IMR-90 (cell line): Measurements from ENCODE around the gene JAKMIP1. TPM values are rescaled to one million over a fixed set of nuclear protein-coding genes. Genes with fewer than 3 reads are reported as not detected.

ENCODE experiments used
- ATAC-seq: fragments of 200-7000 bp; cut with Tn5 transposase; 2 replicates; pipeline ENCODE4 v1.9.1; 2020; ENCODE audit warnings: low read depth, mild to moderate bottlenecking, moderate library complexity
- BruUV-seq: library from RNA; stranded (reverse); fragments of 400-500 nt; replicated peaks from 2 replicates; lab custom pipeline; 2021; lab: Mats Ljungman, UMichigan
- CTCF ChIA-PET: fragments of 300-600 bp; formaldehyde crosslinking; extraction: SDS; loops from one replicate; lab custom pipeline; 2021; ENCODE audit warnings: antibody characterized with exemption; lab: Yijun Ruan, JAX
- POLR2A ChIA-PET: fragments of 300-600 bp; sonication (Branson Sonifier 250); formaldehyde crosslinking; loops from one replicate; lab custom pipeline; 2022; ENCODE audit warnings: antibody characterized with exemption; ENCODE audit not compliant: unreplicated experiment; lab: Charles Lee
- DNase-seq: peaks from one replicate; pipeline ENCODE4 v3.0.0; 2013
- H2AFZ ChIP-seq: replicated peaks from 2 replicates; pipeline ENCODE3; 2013; ENCODE audit warnings: low read length, mild to moderate bottlenecking; ENCODE audit not compliant: poor library complexity
- H2AK5ac ChIP-seq: 2 replicates; pipeline ENCODE4 v1.6.1; 2013; ENCODE audit warnings: low read depth, low read length, inconsistent platforms
- H2AK9ac ChIP-seq: replicated peaks from 2 replicates; pipeline ENCODE3; 2013; ENCODE audit warnings: mild to moderate bottlenecking, low read depth, low read length, moderate library complexity; ENCODE audit not compliant: poor library complexity
- H2BK120ac ChIP-seq: 2 replicates; pipeline ENCODE4 v1.6.1; 2013; ENCODE audit warnings: low read depth, low read length, inconsistent platforms
- H2BK15ac ChIP-seq: 3 replicates; pipeline ENCODE4 v1.6.1; 2013; ENCODE audit warnings: low read depth, low read length, inconsistent platforms
- H2BK20ac ChIP-seq: 2 replicates; pipeline ENCODE4 v1.6.1; 2013; ENCODE audit warnings: low read depth, mild to moderate bottlenecking, inconsistent platforms, low read length, moderate library complexity
- H2BK5ac ChIP-seq: 2 replicates; pipeline ENCODE4 v1.6.1; 2013; ENCODE audit warnings: mild to moderate bottlenecking, low read depth, low read length, inconsistent platforms; ENCODE audit not compliant: poor library complexity, severe bottlenecking
- H3K14ac ChIP-seq: replicated peaks from 2 replicates; pipeline ENCODE4 v1.6.1; 2013; ENCODE audit warnings: low read depth, low read length, inconsistent platforms
- H3K18ac ChIP-seq: 2 replicates; pipeline ENCODE4 v1.6.1; 2013; ENCODE audit warnings: low read depth, low read length, control low read depth
- H3K23ac ChIP-seq: 2 replicates; pipeline ENCODE4 v1.6.1; 2013; ENCODE audit warnings: low read depth, low read length, inconsistent platforms
- H3K27ac ChIP-seq: 2 replicates; pipeline ENCODE4 v1.5.1; 2013; ENCODE audit warnings: mild to moderate bottlenecking, control low read depth, low read length; ENCODE audit not compliant: insufficient read depth
- H3K27me3 ChIP-seq: 2 replicates; pipeline ENCODE4 v1.6.1; 2013; ENCODE audit warnings: low read length; ENCODE audit not compliant: control insufficient read depth, insufficient read depth
- H3K36me3 ChIP-seq: 2 replicates; pipeline ENCODE4 v1.6.1; 2013; ENCODE audit warnings: low read length, mixed read lengths; ENCODE audit not compliant: control insufficient read depth, insufficient read depth
- H3K4ac ChIP-seq: 2 replicates; pipeline ENCODE4 v1.6.1; 2013; ENCODE audit warnings: low read depth, low read length, inconsistent platforms
- H3K4me1 ChIP-seq: 2 replicates; pipeline ENCODE4 v1.6.1; 2013; ENCODE audit warnings: low read length, mixed read lengths; ENCODE audit not compliant: control insufficient read depth, insufficient read depth
- H3K4me2 ChIP-seq: 2 replicates; pipeline ENCODE4 v1.6.1; 2013; ENCODE audit warnings: low read depth, mild to moderate bottlenecking, control low read depth, low read length, moderate library complexity
- H3K4me3 ChIP-seq: 2 replicates; pipeline ENCODE4 v1.5.1; 2013; ENCODE audit warnings: low read depth, mild to moderate bottlenecking, control low read depth, low read length, moderate library complexity; ENCODE audit not compliant: insufficient read depth
- H3K56ac ChIP-seq: 2 replicates; pipeline ENCODE4 v1.6.1; 2013; ENCODE audit warnings: low read length, inconsistent platforms; ENCODE audit not compliant: insufficient read depth; ENCODE audit errors: extremely low read depth
- H3K79me1 ChIP-seq, 2 experiments: 2 replicates each; pipeline ENCODE4 v1.6.1; 2013; ENCODE audit warnings: low read length in 2 of 2, inconsistent platforms in 1 of 2, low read depth in 1 of 2
- H3K9ac ChIP-seq: 2 replicates; pipeline ENCODE4 v1.6.1; 2013; ENCODE audit warnings: low read depth, low read length, control low read depth
- H3K9me1 ChIP-seq: 2 replicates; pipeline ENCODE4 v1.6.1; 2013; ENCODE audit warnings: low read length, inconsistent platforms; ENCODE audit not compliant: insufficient read depth
- H3K9me3 ChIP-seq: 2 replicates; pipeline ENCODE4 v1.6.1; 2013; ENCODE audit warnings: low read length; ENCODE audit not compliant: control insufficient read depth, insufficient read depth
- H4K20me1 ChIP-seq: 2 replicates; pipeline ENCODE4 v1.6.1; 2013; ENCODE audit warnings: low read length, inconsistent platforms; ENCODE audit not compliant: insufficient read depth
- H4K5ac ChIP-seq: 2 replicates; pipeline ENCODE4 v1.6.1; 2013; ENCODE audit warnings: mild to moderate bottlenecking, low read depth, low read length, control low read depth
- H4K8ac ChIP-seq, 2 experiments: 2 replicates each; pipeline ENCODE4 v1.6.1; 2013; ENCODE audit warnings: low read depth in 2 of 2, low read length in 2 of 2, control low read depth in 1 of 2, inconsistent platforms in 1 of 2
- H4K91ac ChIP-seq: 2 replicates; pipeline ENCODE4 v1.6.1; 2013; ENCODE audit warnings: low read depth, low read length, inconsistent platforms; ENCODE audit not compliant: insufficient read depth
- BHLHE40 ChIP-seq: fragments of 150-350 bp; IDR thresholded peaks from 2 replicates; pipeline ENCODE4 v1.6.1; 2016; ENCODE audit warnings: mild to moderate bottlenecking, low read depth, low read length
- CTCF ChIP-seq: conservative IDR thresholded peaks from 2 replicates; pipeline ENCODE4 v1.5.1; 2012; ENCODE audit warnings: mild to moderate bottlenecking, low read depth, low read length, improper control_type of control experiment
- MAFK ChIP-seq: IDR thresholded peaks from 2 replicates; pipeline ENCODE4 v1.6.1; 2012; ENCODE audit warnings: low read depth, low read length, improper control_type of control experiment
- MXI1 ChIP-seq: IDR thresholded peaks from 2 replicates; pipeline ENCODE4 v1.6.1; 2012; ENCODE audit warnings: low read depth, mild to moderate bottlenecking, low read length, moderate library complexity, borderline replicate concordance
- NFE2L2 ChIP-seq: fragments of 150-350 bp; IDR thresholded peaks from 2 replicates; pipeline ENCODE4 v1.6.1; 2016; ENCODE audit warnings: low read depth, mild to moderate bottlenecking, low read length
- RCOR1 ChIP-seq: IDR thresholded peaks from 2 replicates; pipeline ENCODE4 v1.6.1; 2012; ENCODE audit warnings: mild to moderate bottlenecking, low read length, improper control_type of control experiment; ENCODE audit not compliant: insufficient replicate concordance
- WGBS, 2 experiments: methylation state at CpG; one replicate each; pipeline versions ENCODE4 v1.1.5 to v1.1.7; 2013; ENCODE audit warnings: missing lambda C conversion rate in 2 of 2; ENCODE audit not compliant: insufficient read length in 1 of 2; ENCODE audit errors: extremely low coverage in 2 of 2; 5-methylcytosine and 5-hydroxymethylcytosine counted together
- dilution Hi-C: fragments of 300-500 bp; cut with HindIII; formaldehyde crosslinking; loops from one replicate; pipeline ENCODE4 v1.14.3; 2018; ENCODE audit warnings: low sequenced_read_pairs; ENCODE audit not compliant: unreplicated experiment
- in situ Hi-C: fragments of 300-500 bp; cut with MboI; formaldehyde crosslinking; loops from 3 replicates; pipeline ENCODE4 v1.14.3; 2019; ENCODE audit warnings: low sequenced_read_pairs, inconsistent platforms, mixed read lengths
- intact Hi-C: fragments of 100-400 bp; cut with micrococcal nuclease; formaldehyde crosslinking; loops from 2 replicates; pipeline ENCODE4 v1.10.0; 2022
- polyA plus RNA-seq, 3 experiments: library from polyadenylated mRNA; depleted of rRNA; stranded (reverse); fragments of >200 nt; gene quantifications; 2 replicates each; pipeline ENCODE4 v1.2.3, GENCODE V29; 2012; ENCODE audit warnings: low replicate concordance in 1 of 3
- total RNA-seq: library from RNA; depleted of rRNA; stranded (reverse); fragments of >200 nt; gene quantifications from 2 replicates; pipeline ENCODE4 v1.2.3, GENCODE V29; 2012

JAKMIP1 gene
- total and polyA plus RNA-seq, 2 of the 4 experiments (the other 2 are of a cell fraction): not detected

- Histone ChIP-seq H2AK5ac (no peak overlapping the region), H3K9me1 (no peaks in the 10 kb centered on the region), H3K79me1 (no peaks in the 10 kb centered on the region), H3K9ac (no peak overlapping the region), H3K4me2 (no peak overlapping the region), H3K23ac (no peak overlapping the region), H3K4me3 (no peak overlapping the region), H2AK9ac (no peak overlapping the region), H4K8ac (no peak overlapping the region), H2BK120ac (no peak overlapping the region), H2BK15ac (no peak overlapping the region), H3K36me3 (no peaks in the 10 kb centered on the region), H3K27ac (no peak overlapping the region), H3K14ac (no peak overlapping the region), H3K18ac (no peak overlapping the region), H4K20me1 (no peaks in the 10 kb centered on the region), H3K56ac (no peak overlapping the region), H2AFZ (no peak overlapping the region), H2BK5ac (no peak overlapping the region), H4K5ac (no peak overlapping the region), H3K27me3 (no peaks in the 10 kb centered on the region), H3K9me3 (no peaks in the 10 kb centered on the region; the same call in 1 of the 2 replicates), H4K91ac (no peak overlapping the region), H3K4ac (no peak overlapping the region), H3K4me1 (no peaks in the 10 kb centered on the region), H2BK20ac (no peak overlapping the region)
- TF ChIP-seq RCOR1 (no peak), MAFK (no peak), BHLHE40 (no peak), CTCF (no peak), MXI1 (no peak), NFE2L2 (no peak)
- dilution Hi-C loops (no loop called here), intact Hi-C loops (no loop called here), in situ Hi-C loops (loop anchor here (25.0 kb wide), 2 partner anchors 92 to 392 kb away; no protein-coding TSS in a partner anchor)
- ChIA-PET CTCF (no interaction called here), POLR2A (no interaction called here)
- no CpG with 5 or more reads among the region's 9 CpGs for WGBS, 2 experiments
- ATAC-seq (no peak), DNase-seq (no peak)
- no TSS peak for BruUV-seq
Observed at GRCh38 chr4:6044805-6045204, 155.5 kb downstream of the JAKMIP1 start.
